ENCODE results near the gene NPC1. TPM values are rescaled to one million over a fixed set of nuclear protein-coding genes. Genes with fewer than 3 reads are reported as not detected.

NPC1 gene
- total RNA-seq, 4 donors from 2014 or later = 62.8 to 96.4 (median 77.3) TPM

DNA sequence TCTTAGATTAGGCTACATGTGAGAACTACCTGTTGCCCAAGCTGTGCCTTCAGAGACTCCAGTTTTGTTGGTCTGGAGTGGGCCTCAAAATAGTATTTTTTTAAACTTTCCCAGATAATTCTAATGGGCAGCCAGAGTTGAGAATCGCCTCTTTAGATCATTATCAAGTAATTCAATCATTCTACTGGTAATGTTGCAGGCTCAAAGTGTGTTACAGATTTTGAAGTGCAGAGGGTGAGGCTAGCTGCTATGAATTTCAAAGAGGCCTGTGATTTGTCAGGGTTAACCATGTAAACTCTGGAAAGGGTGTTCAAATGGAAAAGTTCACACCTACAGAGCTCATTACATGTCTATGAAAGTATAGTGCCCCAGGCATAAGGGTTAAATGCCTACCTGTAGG is 46.3 kb upstream of the NPC1 start:
- Histone ChIP-seq H3K4me3 (no peak overlapping the region), H3K36me3 (no peaks in the 10 kb centered on the region)
- WGBS, 2 donors = 83 to 95% methylated on average over 1 of the region's 1 CpG

DNA sequence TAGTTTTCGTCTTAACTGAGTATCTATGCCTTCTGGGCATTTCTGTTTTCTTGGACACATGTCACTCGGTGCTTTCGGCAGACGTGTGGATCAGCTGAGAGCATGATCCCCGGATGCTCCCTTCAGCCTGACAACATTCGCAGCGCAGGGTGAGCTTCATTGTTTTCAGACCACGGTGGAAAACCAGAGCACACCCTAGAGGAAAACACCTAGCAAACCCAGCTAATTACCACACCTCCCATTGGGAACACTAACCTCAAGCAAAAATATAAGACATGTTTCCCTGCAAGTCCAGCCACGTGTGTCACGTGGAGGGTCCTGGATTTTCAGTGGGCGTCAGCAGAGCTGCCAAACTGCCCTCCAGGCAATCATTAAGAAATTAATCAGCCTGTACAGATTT is 45.4 kb upstream of the NPC1 start:
- Histone ChIP-seq H3K4me1 (peaks cover 0 to 13% (median 2%) of the 10 kb centered on the region in 4 donors), H3K27ac (no peak overlapping the region), H3K36me3 (no peaks in the 10 kb centered on the region), H3K9me3 (no peaks in the 10 kb centered on the region), H3K4me3 (no peak overlapping the region), H3K27me3 (no peaks in the 10 kb centered on the region)
- TF ChIP-seq POLR2A (IDR thresholded peaks at IDR 0.05) (no peak), EP300 (IDR thresholded peaks at IDR 0.05) (no peak)
- TF ChIP-seq, protein P1, sequence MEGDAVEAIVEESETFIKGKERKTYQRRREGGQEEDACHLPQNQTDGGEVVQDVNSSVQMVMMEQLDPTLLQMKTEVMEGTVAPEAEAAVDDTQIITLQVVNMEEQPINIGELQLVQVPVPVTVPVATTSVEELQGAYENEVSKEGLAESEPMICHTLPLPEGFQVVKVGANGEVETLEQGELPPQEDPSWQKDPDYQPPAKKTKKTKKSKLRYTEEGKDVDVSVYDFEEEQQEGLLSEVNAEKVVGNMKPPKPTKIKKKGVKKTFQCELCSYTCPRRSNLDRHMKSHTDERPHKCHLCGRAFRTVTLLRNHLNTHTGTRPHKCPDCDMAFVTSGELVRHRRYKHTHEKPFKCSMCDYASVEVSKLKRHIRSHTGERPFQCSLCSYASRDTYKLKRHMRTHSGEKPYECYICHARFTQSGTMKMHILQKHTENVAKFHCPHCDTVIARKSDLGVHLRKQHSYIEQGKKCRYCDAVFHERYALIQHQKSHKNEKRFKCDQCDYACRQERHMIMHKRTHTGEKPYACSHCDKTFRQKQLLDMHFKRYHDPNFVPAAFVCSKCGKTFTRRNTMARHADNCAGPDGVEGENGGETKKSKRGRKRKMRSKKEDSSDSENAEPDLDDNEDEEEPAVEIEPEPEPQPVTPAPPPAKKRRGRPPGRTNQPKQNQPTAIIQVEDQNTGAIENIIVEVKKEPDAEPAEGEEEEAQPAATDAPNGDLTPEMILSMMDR (IDR thresholded peaks at IDR 0.05) = no peak
- 32% methylated on average over 11 of the region's 11 CpGs for WGBS, 2 donors
- DNase-seq (ENCODE audit: low spot score in 2 of 2) = no peak

More for the DNA sequence above, 46.3 kb upstream of the NPC1 start:
- DNase-seq (ENCODE audit: low spot score in 2 of 2) = no peak
- Histone ChIP-seq H3K9me3 (no peaks in the 10 kb centered on the region), H3K27ac (no peak overlapping the region), H3K4me1 (peaks cover 0 to 7% (median 1%) of the 10 kb centered on the region in 4 donors), H3K27me3 (no peaks in the 10 kb centered on the region)
- TF ChIP-seq, protein P1 (IDR thresholded peaks at IDR 0.05) = no peak
- TF ChIP-seq POLR2A (IDR thresholded peaks at IDR 0.05) = no peak
- TF ChIP-seq EP300 (IDR thresholded peaks at IDR 0.05) = no peak

DNA sequence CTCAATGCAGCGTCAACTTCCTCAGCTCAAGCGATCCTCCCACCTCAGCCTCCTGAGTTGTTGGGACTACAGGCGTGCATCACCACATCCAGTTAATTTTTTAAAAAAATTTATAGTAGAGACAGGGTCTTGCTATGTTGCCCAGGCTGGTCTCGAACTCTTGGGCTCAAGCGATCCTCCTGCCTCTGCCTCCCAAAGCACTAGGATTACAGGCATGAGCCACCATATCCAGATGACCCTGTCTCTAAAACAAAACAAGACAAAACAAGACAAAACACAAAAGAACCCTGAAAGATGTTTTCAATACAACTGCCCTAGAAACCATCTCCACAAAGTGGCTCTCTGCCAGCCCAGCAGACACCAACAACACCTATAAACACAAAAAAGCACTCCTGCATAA is 45.0 kb upstream of the NPC1 start:
- Histone ChIP-seq H3K4me3 (no peak overlapping the region), H3K36me3 (no peaks in the 10 kb centered on the region), H3K27me3 (no peaks in the 10 kb centered on the region), H3K4me1 (peaks cover 0 to 13% (median 2%) of the 10 kb centered on the region in 4 donors), H3K9me3 (no peaks in the 10 kb centered on the region), H3K27ac (no peak overlapping the region)
- TF ChIP-seq POLR2A (IDR thresholded peaks at IDR 0.05) (no peak), EP300 (IDR thresholded peaks at IDR 0.05) (no peak)
- TF ChIP-seq, protein P1 (IDR thresholded peaks at IDR 0.05) = no peak
- DNase-seq (ENCODE audit: low spot score in 2 of 2) = no peak
- 92 to 96% methylated on average over 5 of the region's 5 CpGs for WGBS, 2 donors

DNA sequence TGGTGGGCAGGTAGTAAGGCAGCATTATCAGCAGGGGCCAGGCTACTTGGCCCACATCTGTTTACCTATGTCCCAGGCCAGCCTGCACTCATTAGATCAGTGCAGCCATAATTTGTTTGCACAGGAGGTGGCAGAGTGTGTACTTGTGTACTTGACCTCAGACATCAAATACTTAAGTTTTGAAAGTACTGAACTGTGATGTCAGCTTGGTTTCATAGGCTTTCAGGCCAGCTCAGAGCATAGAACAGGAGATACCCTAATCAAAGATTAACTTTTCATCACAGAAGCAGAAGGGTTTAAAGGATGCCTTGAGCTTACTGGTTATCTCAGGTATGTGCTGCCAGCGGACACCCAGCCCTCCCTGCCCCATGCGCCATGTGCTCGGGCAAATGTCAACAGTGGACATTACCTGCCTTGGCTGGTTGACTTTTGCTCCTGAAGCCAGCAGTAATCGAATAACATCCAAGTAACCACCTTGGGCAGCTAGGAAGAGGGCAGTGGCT is 43.2 kb upstream of the NPC1 start:
- Histone ChIP-seq H3K27me3 (no peaks in the 10 kb centered on the region), H3K4me1 (peaks cover 0 to 13% (median 2%) of the 10 kb centered on the region in 4 donors), H3K4me3 (no peak overlapping the region), H3K36me3 (no peaks in the 10 kb centered on the region), H3K27ac (no peak overlapping the region), H3K9me3 (no peaks in the 10 kb centered on the region)
- no peak for DNase-seq (ENCODE audit: low spot score in 2 of 2)
- TF ChIP-seq POLR2A (IDR thresholded peaks at IDR 0.05) = no peak
- TF ChIP-seq EP300 (IDR thresholded peaks at IDR 0.05) = no peak
- TF ChIP-seq, protein P1 (IDR thresholded peaks at IDR 0.05) = no peak
- WGBS, 2 donors = 94 to 96% methylated on average over 4 of the region's 4 CpGs

DNA sequence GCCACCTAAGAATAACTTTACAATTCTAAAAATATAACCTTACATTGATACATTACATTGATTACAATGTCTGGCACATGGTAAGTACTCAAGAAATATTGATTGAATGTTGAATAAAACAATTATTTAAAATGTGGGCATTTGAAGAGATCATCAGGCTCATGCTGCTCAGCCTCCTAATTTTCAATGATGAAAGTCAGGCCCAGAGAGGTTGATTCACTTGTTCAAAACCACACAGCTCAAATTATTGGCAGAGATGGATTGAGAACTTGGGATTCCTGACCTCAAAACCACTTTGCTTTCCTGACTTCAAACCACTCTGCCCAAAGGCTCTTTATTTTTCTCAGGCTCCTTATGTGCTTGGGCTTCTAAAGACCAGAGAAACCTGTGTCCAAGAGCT is 41.7 kb upstream of the NPC1 start:
- Histone ChIP-seq H3K4me3 (no peak overlapping the region), H3K27ac (no peak overlapping the region), H3K27me3 (no peaks in the 10 kb centered on the region), H3K36me3 (no peaks in the 10 kb centered on the region), H3K9me3 (no peaks in the 10 kb centered on the region), H3K4me1 (peaks cover 0 to 13% (median 2%) of the 10 kb centered on the region in 4 donors)
- no peak for DNase-seq (ENCODE audit: low spot score in 2 of 2)
- no peak for TF ChIP-seq EP300 (IDR thresholded peaks at IDR 0.05)
- TF ChIP-seq, protein P1 (IDR thresholded peaks at IDR 0.05) = no peak
- TF ChIP-seq POLR2A (IDR thresholded peaks at IDR 0.05) = no peak
